ENCODE measurements around the gene GDF10.

GDF10 gene

GRCh38 chr10:47295411-47295810, 4.6 kb upstream of the GDF10 start:
- Mint-ChIP-seq H3K27me3 (peaks cover 3% of the 10 kb centered on the region), H3K9me3 (ENCODE audit: low read depth) (no peaks in the 10 kb centered on the region), H3K36me3 (no peaks in the 10 kb centered on the region), H3K4me3 (no peak overlapping the region), H3K4me1 (ENCODE audit: low read depth) (peaks cover 5% of the 10 kb centered on the region), H3K27ac (no peak overlapping the region)

GRCh38 chr10:47296156-47296894, 3.7 kb upstream of the GDF10 start:
- peaks cover 11% of the 10 kb centered on the region for H3K4me1 Mint-ChIP-seq (ENCODE audit: low read depth)
- H3K36me3 Mint-ChIP-seq = no peaks in the 10 kb centered on the region
- H3K4me3 Mint-ChIP-seq = no peak overlapping the region
- H3K27ac Mint-ChIP-seq = no peak overlapping the region
- H3K9me3 Mint-ChIP-seq (ENCODE audit: low read depth) = no peaks in the 10 kb centered on the region
- peaks cover 5% of the 10 kb centered on the region for H3K27me3 Mint-ChIP-seq

- Mint-ChIP-seq H3K36me3 (no peaks in the 10 kb centered on the region), H3K4me3 (no peak overlapping the region), H3K27me3 (peaks cover 5% of the 10 kb centered on the region), H3K27ac (no peak overlapping the region), H3K9me3 (ENCODE audit: low read depth) (no peaks in the 10 kb centered on the region), H3K4me1 (ENCODE audit: low read depth) (peaks cover 14% of the 10 kb centered on the region)
These were observed 3.1 kb upstream of the GDF10 start for GRCh38 chr10:47296941-47297340.

GRCh38 chr10:47297866-47298540, 2.0 kb upstream of the GDF10 start:
- no peaks in the 10 kb centered on the region for H3K9me3 Mint-ChIP-seq (ENCODE audit: low read depth)
- no peaks in the 10 kb centered on the region for H3K36me3 Mint-ChIP-seq
- no peak overlapping the region for H3K27ac Mint-ChIP-seq
- H3K4me3 Mint-ChIP-seq = no peak overlapping the region
- peaks cover 20% of the 10 kb centered on the region for H3K4me1 Mint-ChIP-seq (ENCODE audit: low read depth)
- peaks cover 5% of the 10 kb centered on the region for H3K27me3 Mint-ChIP-seq

GRCh38 chr10:47298715-47299114, 1.3 kb upstream of the GDF10 start:
- H3K4me3 Mint-ChIP-seq = peak overlapping the region; percentile 82
- peaks cover 5% of the 10 kb centered on the region for H3K27me3 Mint-ChIP-seq
- H3K27ac Mint-ChIP-seq = no peak overlapping the region
- no peaks in the 10 kb centered on the region for H3K9me3 Mint-ChIP-seq (ENCODE audit: low read depth)
- H3K4me1 Mint-ChIP-seq (ENCODE audit: low read depth) = peaks cover 23% of the 10 kb centered on the region
- H3K36me3 Mint-ChIP-seq = no peaks in the 10 kb centered on the region

DNA sequence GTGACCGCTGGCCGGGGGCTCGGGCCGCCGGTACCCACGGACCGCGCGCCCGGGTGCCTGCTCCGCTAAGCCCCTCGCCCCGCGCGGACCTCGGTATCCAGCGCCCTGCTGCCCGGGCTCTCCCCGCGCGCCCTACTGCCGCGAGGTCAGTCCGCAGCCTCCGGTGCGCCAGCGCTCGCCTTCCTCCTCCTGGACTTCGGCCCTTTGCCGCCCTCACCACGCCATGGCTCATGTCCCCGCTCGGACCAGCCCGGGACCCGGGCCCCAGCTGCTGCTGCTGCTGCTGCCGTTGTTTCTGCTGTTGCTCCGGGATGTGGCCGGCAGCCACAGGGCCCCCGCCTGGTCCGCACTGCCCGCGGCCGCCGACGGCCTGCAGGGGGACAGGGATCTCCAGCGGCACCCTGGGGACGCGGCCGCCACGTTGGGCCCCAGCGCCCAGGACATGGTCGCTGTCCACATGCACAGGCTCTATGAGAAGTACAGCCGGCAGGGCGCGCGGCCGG, 483 bp downstream of the GDF10 start:
- Mint-ChIP-seq H3K4me3 (peak overlapping the region; percentile 91), H3K27ac (no peak overlapping the region)

GRCh38 chr10:47301833-47302232, 1.8 kb downstream of the GDF10 start:
- Mint-ChIP-seq H3K9me3 (ENCODE audit: low read depth) (no peaks in the 10 kb centered on the region), H3K27me3 (peaks cover 5% of the 10 kb centered on the region), H3K4me3 (peak overlapping the region; percentile 57), H3K27ac (no peak overlapping the region), H3K36me3 (no peaks in the 10 kb centered on the region), H3K4me1 (ENCODE audit: low read depth) (peaks cover 38% of the 10 kb centered on the region)

More for the DNA sequence above, 483 bp downstream of the GDF10 start:
- Mint-ChIP-seq H3K27me3 (peaks cover 5% of the 10 kb centered on the region), H3K9me3 (ENCODE audit: low read depth) (no peaks in the 10 kb centered on the region), H3K4me1 (ENCODE audit: low read depth) (peaks cover 27% of the 10 kb centered on the region), H3K36me3 (no peaks in the 10 kb centered on the region)

GRCh38 chr10:47303105-47303504, 3.1 kb downstream of the GDF10 start:
- no peaks in the 10 kb centered on the region for H3K9me3 Mint-ChIP-seq (ENCODE audit: low read depth)
- peaks cover 5% of the 10 kb centered on the region for H3K27me3 Mint-ChIP-seq
- H3K36me3 Mint-ChIP-seq = no peaks in the 10 kb centered on the region
- H3K27ac Mint-ChIP-seq = no peak overlapping the region
- H3K4me3 Mint-ChIP-seq = no peak overlapping the region
- H3K4me1 Mint-ChIP-seq (ENCODE audit: low read depth) = peaks cover 46% of the 10 kb centered on the region

DNA sequence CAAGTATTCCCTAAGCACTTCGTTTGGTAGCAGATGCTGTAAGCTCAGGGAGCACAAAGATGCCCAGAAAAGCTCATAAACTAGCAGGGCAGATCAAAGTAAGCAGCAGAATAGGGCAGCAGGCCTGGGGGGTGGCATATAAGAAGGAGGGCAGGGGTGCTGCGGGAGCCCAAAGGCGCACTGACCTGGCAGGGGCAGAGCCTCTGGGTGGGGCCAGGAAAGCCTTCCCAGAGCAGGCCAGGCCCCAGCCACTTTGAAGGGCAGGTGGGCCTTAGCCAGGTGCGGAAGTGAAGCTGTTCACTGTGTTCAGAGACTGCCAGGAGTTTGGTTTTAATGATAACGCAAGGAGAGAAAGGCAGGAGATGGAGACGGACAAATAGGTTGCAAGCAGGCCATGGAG, 3.9 kb downstream of the GDF10 start:
- Mint-ChIP-seq H3K27ac (no peak overlapping the region), H3K27me3 (peaks cover 5% of the 10 kb centered on the region), H3K4me3 (no peak overlapping the region), H3K9me3 (ENCODE audit: low read depth) (no peaks in the 10 kb centered on the region), H3K36me3 (no peaks in the 10 kb centered on the region), H3K4me1 (ENCODE audit: low read depth) (peaks cover 49% of the 10 kb centered on the region)

- no peak overlapping the region for H3K4me3 Mint-ChIP-seq
- H3K27me3 Mint-ChIP-seq = peaks cover 2% of the 10 kb centered on the region
- H3K4me1 Mint-ChIP-seq (ENCODE audit: low read depth) = peaks cover 47% of the 10 kb centered on the region
- H3K27ac Mint-ChIP-seq = no peak overlapping the region
- H3K9me3 Mint-ChIP-seq (ENCODE audit: low read depth) = no peaks in the 10 kb centered on the region
- H3K36me3 Mint-ChIP-seq = no peaks in the 10 kb centered on the region
These were observed 5.6 kb downstream of the GDF10 start for GRCh38 chr10:47305566-47305965.

DNA sequence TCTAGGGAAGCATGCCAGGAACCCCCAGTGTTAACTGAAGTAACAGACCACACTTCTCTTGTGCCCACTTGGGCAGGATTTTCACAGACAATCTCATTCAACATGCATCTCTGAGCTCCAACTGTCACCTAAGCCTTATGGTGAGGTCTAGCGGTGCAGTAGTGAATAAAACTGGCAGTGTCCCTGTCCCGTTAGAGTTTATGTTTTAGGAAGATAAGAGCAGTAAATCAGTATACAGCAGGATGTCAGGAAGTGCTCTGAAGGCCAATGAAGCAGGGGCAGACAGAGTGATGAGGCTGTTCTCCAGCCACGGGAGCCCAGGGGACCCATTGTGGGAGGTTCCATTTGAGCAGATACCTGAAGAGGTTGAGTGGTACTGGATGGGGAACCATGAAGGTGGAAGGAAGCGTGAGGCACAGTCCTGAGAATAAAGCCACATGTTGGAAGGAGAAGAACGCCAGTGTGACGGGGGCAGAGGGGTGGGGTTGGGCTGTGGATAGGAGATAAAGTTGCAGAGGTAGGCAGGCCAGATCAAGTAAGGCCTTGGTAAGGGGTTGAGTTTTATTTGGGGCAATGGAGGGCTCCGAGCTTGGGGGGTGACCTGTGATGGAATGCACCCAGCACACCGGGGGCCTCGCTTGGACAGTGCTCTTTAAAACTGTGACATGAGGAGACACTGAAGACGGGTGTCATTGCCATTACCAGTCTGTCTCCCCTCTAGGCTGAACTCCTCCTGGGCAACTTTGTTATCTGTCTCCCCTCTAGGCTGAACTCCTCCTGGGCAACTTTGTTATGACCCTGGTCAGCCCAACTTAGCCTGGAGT, 6.6 kb downstream of the GDF10 start:
- Mint-ChIP-seq H3K36me3 (no peaks in the 10 kb centered on the region), H3K27me3 (no peaks in the 10 kb centered on the region), H3K4me3 (no peak overlapping the region), H3K27ac (peak overlapping the region; percentile 35), H3K9me3 (ENCODE audit: low read depth) (no peaks in the 10 kb centered on the region), H3K4me1 (ENCODE audit: low read depth) (peaks cover 51% of the 10 kb centered on the region)

DNA sequence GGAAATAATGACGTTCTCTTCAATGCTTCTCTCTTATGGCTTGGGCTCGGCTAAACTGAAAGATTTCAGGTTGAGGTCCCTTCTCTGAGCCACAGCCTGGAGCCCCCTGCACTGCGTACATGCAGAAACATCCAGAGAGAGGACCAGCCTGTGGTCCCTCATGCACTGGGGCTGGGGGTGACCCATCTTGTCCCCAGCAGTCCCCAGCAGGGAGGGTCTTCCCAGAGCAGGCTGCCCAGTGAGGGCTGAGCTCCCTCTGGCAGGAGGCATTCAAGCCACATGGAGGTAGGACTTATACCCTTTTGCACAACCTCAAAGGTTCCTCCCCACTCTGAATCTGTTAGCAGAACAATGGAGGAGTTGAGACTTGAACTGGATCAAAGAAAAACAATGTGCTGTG, 7.4 kb downstream of the GDF10 start:
- H3K4me1 Mint-ChIP-seq (ENCODE audit: low read depth) = peaks cover 52% of the 10 kb centered on the region
- H3K27ac Mint-ChIP-seq = no peak overlapping the region
- no peaks in the 10 kb centered on the region for H3K36me3 Mint-ChIP-seq
- H3K4me3 Mint-ChIP-seq = no peak overlapping the region
- H3K9me3 Mint-ChIP-seq (ENCODE audit: low read depth) = no peaks in the 10 kb centered on the region
- H3K27me3 Mint-ChIP-seq = no peaks in the 10 kb centered on the region

DNA sequence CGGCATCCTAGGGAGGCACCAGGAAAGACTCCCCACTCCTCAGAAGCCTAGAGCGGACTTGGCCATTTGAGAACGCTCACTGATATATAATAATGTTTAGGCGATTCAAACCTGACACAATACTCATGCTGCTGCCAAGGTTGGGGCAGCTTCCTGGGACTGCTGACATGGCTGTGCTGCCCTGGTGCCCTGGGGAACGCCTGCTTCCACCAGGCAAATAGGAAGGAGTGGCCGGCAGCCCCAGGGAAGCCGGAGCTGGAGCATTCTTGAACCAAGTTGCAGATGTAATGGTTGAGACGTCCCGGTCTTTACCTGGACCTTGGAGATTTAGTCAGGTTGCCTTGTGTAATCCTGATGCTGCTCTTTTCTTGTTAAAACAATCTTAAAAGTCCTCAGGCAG, 8.8 kb downstream of the GDF10 start:
- no peak overlapping the region for H3K27ac Mint-ChIP-seq

DNA sequence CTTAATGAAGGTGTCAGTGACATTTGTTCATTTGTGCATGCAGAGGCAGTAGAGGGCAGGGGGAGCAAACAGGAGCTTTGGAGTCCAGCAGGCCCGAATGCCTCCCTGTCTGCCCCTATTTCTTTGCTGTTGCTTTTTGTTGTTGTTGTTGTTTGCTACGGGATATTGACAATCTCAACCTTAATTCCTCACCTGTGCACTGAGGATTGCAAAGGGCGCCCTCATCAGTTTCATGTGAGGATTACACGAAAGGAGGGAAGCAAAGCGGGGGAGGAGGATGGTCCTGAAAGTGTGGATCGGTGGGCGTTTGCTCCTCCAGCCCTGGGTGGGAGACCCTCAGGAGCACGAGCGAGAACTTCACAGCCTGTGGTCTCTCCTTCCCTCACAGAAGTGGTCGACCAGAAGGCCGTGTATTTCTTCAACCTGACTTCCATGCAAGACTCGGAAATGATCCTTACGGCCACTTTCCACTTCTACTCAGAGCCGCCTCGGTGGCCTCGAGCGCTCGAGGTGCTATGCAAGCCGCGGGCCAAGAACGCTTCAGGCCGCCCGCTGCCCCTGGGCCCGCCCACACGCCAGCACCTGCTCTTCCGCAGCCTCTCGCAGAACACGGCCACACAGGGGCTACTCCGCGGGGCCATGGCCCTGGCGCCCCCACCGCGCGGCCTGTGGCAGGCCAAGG, 9.6 kb downstream of the GDF10 start:
- Mint-ChIP-seq H3K4me3 (no peak overlapping the region), H3K9me3 (ENCODE audit: low read depth) (no peaks in the 10 kb centered on the region), H3K27ac (peak overlapping the region; percentile 22), H3K4me1 (ENCODE audit: low read depth) (peaks cover 46% of the 10 kb centered on the region), H3K27me3 (no peaks in the 10 kb centered on the region), H3K36me3 (no peaks in the 10 kb centered on the region)

More for the DNA sequence above, 8.8 kb downstream of the GDF10 start:
- Mint-ChIP-seq H3K4me1 (ENCODE audit: low read depth) (peaks cover 46% of the 10 kb centered on the region), H3K4me3 (no peak overlapping the region), H3K27me3 (no peaks in the 10 kb centered on the region), H3K36me3 (no peaks in the 10 kb centered on the region), H3K9me3 (ENCODE audit: low read depth) (no peaks in the 10 kb centered on the region)

Measured in activated naive CD8-positive, alpha-beta T cell (primary cell).